OCI-LY1 (cell line): Measurements from ENCODE around the gene UPK3A.

ENCODE experiments used
- EZH2 ChIP-seq: fragments of 200-600 bp; sonication (generic), shearing (Covaris generic); IDR thresholded peaks from 2 replicates; pipeline ENCODE4 v1.8.0; 2017; ENCODE audit warnings: borderline replicate concordance, mixed run types, mild to moderate bottlenecking, antibody characterized with exemption, low read length, moderate library complexity, mixed read lengths
- TF ChIP-seq, protein P1 (sequence below): fragments of 200-600 bp; sonication (generic), shearing (Covaris generic); IDR thresholded peaks from 2 replicates; pipeline ENCODE4 v1.5.1; 2017; ENCODE audit warnings: mild to moderate bottlenecking, antibody characterized with exemption, low read length, moderate library complexity, mixed read lengths

DNA sequence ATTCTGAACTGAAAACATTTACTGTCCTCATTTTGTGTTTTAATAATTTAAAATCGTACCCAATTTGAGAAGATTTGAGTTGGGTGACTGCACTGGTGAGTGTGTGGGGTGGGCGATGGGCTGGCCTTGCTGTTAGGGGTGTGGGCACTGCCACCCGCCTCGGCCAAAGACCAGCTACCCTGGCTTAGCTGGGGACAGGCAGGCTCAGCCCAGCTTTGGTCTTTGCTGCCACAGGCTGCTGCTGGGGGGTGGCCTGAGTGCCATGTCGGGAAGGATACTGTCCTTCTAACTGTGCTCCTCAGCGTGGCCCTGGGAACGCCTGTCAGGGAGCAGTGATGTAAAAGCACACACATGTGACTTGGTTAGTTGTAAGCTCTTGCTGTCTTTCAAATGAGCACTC is 47.3 kb downstream of the UPK3A start:
- TF ChIP-seq, protein P1, sequence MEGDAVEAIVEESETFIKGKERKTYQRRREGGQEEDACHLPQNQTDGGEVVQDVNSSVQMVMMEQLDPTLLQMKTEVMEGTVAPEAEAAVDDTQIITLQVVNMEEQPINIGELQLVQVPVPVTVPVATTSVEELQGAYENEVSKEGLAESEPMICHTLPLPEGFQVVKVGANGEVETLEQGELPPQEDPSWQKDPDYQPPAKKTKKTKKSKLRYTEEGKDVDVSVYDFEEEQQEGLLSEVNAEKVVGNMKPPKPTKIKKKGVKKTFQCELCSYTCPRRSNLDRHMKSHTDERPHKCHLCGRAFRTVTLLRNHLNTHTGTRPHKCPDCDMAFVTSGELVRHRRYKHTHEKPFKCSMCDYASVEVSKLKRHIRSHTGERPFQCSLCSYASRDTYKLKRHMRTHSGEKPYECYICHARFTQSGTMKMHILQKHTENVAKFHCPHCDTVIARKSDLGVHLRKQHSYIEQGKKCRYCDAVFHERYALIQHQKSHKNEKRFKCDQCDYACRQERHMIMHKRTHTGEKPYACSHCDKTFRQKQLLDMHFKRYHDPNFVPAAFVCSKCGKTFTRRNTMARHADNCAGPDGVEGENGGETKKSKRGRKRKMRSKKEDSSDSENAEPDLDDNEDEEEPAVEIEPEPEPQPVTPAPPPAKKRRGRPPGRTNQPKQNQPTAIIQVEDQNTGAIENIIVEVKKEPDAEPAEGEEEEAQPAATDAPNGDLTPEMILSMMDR, result no peak
- no peak for TF ChIP-seq EZH2
